ENCODE data around the gene GSK3A.

Gene GSK3A

DNA sequence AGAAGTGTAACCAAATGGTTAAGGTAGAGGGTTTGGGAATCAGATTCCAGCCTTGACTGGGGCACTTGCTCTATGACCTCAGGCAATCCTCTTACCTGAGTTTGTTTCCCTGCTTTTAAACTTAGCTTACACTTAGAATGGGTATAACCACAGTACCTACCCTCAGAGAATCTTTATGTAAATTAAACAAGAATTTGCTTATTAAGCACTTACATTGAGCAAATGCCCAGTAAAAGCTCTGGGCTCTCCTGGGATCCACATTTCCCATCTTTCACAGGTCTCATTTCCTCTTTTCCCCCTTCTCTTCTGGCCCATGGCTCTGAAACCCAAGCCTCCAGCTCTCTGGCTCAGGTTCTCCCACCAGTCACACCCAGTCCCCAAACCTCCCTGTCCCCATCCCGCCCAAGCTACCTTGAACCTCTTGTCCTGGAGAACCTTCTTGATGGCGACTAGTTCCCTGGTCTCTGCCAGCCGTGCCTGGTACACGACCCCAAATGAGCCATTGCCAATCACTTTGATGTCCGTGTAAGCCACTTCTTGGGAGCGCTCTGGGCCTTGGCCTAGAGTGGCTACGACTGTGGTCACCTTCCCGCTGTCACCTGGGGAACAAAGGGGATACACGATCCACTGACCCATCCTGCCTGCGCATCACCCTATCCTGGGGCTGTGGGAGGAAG is 2.7 kb downstream of the GSK3A start:
- no peak for ATAC-seq (ENCODE audit: low read depth)
- Histone ChIP-seq H3K27ac (ENCODE audit: poor library complexity, severe bottlenecking) (no peak overlapping the region), H3K4me3 (ENCODE audit: severe bottlenecking) (no peak overlapping the region), H3K27me3 (ENCODE audit: insufficient read depth, poor library complexity, severe bottlenecking) (no peaks in the 10 kb centered on the region), H3K36me3 (ENCODE audit: low read depth) (peaks cover 52% of the 10 kb centered on the region), H3K4me1 (ENCODE audit: insufficient read depth, poor library complexity, severe bottlenecking) (peaks cover 8% of the 10 kb centered on the region), H3K9me3 (ENCODE audit: severe bottlenecking) (no peaks in the 10 kb centered on the region)
- TF ChIP-seq, protein P1, sequence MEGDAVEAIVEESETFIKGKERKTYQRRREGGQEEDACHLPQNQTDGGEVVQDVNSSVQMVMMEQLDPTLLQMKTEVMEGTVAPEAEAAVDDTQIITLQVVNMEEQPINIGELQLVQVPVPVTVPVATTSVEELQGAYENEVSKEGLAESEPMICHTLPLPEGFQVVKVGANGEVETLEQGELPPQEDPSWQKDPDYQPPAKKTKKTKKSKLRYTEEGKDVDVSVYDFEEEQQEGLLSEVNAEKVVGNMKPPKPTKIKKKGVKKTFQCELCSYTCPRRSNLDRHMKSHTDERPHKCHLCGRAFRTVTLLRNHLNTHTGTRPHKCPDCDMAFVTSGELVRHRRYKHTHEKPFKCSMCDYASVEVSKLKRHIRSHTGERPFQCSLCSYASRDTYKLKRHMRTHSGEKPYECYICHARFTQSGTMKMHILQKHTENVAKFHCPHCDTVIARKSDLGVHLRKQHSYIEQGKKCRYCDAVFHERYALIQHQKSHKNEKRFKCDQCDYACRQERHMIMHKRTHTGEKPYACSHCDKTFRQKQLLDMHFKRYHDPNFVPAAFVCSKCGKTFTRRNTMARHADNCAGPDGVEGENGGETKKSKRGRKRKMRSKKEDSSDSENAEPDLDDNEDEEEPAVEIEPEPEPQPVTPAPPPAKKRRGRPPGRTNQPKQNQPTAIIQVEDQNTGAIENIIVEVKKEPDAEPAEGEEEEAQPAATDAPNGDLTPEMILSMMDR (IDR thresholded peaks at IDR 0.05; ENCODE audit: poor library complexity, severe bottlenecking): no peak
- no peak for DNase-seq (ENCODE audit: low spot score)

DNA sequence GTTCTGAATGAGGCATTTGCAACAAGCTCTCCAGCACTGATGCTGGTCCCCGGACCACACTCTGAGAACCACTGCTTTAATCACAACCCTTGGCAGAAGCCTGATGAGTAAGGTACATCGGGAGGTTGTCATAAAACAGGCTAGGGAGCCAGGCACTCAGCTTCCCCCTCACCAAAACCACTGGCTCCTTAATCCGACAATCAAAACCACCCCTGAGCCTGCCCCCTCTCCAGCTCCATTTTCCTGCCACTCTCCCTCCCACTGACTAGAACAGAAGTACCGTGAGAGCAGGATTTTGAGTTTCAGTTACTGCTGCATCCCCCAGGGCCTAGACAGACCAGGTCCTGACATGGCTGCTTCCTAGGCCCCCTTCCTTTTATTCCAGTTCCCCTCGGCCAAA is 7.2 kb downstream of the GSK3A start:
- Histone ChIP-seq H3K27me3 (ENCODE audit: insufficient read depth, poor library complexity, severe bottlenecking) (no peaks in the 10 kb centered on the region), H3K9me3 (ENCODE audit: severe bottlenecking) (no peaks in the 10 kb centered on the region), H3K4me3 (ENCODE audit: severe bottlenecking) (no peak overlapping the region), H3K36me3 (ENCODE audit: low read depth) (peaks cover 86% of the 10 kb centered on the region), H3K27ac (ENCODE audit: poor library complexity, severe bottlenecking) (no peak overlapping the region), H3K4me1 (ENCODE audit: insufficient read depth, poor library complexity, severe bottlenecking) (no peaks in the 10 kb centered on the region)
- ATAC-seq (ENCODE audit: low read depth) (no peak), DNase-seq (ENCODE audit: low spot score) (no peak)
- TF ChIP-seq, protein P1 (IDR thresholded peaks at IDR 0.05; ENCODE audit: poor library complexity, severe bottlenecking): no peak

DNA sequence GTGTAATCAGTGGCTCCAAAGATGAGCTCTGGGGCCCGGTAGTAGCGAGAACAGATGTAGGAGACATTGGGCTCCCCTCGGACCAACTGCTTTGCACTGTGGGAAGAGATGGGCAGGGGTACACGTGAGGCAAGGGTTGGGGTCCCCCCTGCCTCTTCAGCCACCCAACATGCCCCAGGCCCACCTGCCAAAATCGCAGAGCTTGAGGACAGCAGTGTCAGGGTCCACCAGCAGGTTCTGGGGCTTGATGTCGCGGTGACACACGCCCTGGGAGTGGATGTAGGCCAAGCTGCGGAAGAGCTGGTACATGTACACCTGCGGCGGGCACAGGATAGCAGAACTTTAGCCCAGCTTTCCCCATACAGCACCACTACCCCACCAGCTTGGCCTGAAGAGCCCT is 8.0 kb downstream of the GSK3A start:
- H3K36me3 ChIP-seq (ENCODE audit: low read depth): peaks cover 86% of the 10 kb centered on the region

GRCh38 chr19:42233678-42234292 is 8.6 kb downstream of the GSK3A start:
- Histone ChIP-seq H3K4me1 (ENCODE audit: insufficient read depth, poor library complexity, severe bottlenecking) (no peaks in the 10 kb centered on the region), H3K4me3 (ENCODE audit: severe bottlenecking) (no peak overlapping the region), H3K36me3 (ENCODE audit: low read depth) (peaks cover 85% of the 10 kb centered on the region), H3K27me3 (ENCODE audit: insufficient read depth, poor library complexity, severe bottlenecking) (no peaks in the 10 kb centered on the region), H3K9me3 (ENCODE audit: severe bottlenecking) (no peaks in the 10 kb centered on the region), H3K27ac (ENCODE audit: poor library complexity, severe bottlenecking) (no peak overlapping the region)
- no peak for ATAC-seq (ENCODE audit: low read depth)
- TF ChIP-seq, protein P1 (IDR thresholded peaks at IDR 0.05; ENCODE audit: poor library complexity, severe bottlenecking): no peak
- no peak for DNase-seq (ENCODE audit: low spot score)

More for the DNA sequence above, 8.0 kb downstream of the GSK3A start:
- Histone ChIP-seq H3K4me1 (ENCODE audit: insufficient read depth, poor library complexity, severe bottlenecking) (no peaks in the 10 kb centered on the region), H3K27me3 (ENCODE audit: insufficient read depth, poor library complexity, severe bottlenecking) (no peaks in the 10 kb centered on the region), H3K9me3 (ENCODE audit: severe bottlenecking) (no peaks in the 10 kb centered on the region), H3K27ac (ENCODE audit: poor library complexity, severe bottlenecking) (no peak overlapping the region), H3K4me3 (ENCODE audit: severe bottlenecking) (no peak overlapping the region)
- DNase-seq (ENCODE audit: low spot score): no peak
- no peak for ATAC-seq (ENCODE audit: low read depth)
- TF ChIP-seq, protein P1 (IDR thresholded peaks at IDR 0.05; ENCODE audit: poor library complexity, severe bottlenecking): no peak

DNA sequence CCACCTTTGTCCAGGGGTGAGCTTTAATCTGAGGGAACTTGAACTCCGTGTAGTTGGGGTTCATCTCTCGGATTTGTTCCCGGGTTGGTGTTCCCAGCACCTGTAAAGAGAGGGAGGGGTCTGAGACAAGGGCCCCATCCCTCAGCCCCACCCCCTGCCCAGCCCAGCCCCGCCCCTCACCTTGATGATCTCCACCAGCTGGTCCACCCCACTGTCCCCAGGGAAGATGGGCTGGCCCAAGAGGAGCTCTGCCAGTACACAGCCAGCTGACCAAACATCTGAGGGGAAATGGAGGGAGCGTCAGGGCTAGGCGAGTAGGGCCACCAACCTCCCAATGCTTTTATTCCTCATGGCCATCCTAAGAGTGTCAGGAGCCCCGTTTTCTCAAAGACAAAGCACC is 9.3 kb downstream of the GSK3A start:
- Histone ChIP-seq H3K9me3 (ENCODE audit: severe bottlenecking) (no peaks in the 10 kb centered on the region), H3K4me1 (ENCODE audit: insufficient read depth, poor library complexity, severe bottlenecking) (no peaks in the 10 kb centered on the region), H3K36me3 (ENCODE audit: low read depth) (peaks cover 90% of the 10 kb centered on the region), H3K27me3 (ENCODE audit: insufficient read depth, poor library complexity, severe bottlenecking) (no peaks in the 10 kb centered on the region), H3K27ac (ENCODE audit: poor library complexity, severe bottlenecking) (no peak overlapping the region), H3K4me3 (ENCODE audit: severe bottlenecking) (no peak overlapping the region)
- TF ChIP-seq, protein P1 (IDR thresholded peaks at IDR 0.05; ENCODE audit: poor library complexity, severe bottlenecking): no peak
- DNase-seq (ENCODE audit: low spot score): no peak
- ATAC-seq (ENCODE audit: low read depth): no peak; the same call in 2 of the 3 replicates

Measured in RWPE2 (cell line).